Measurements from ENCODE around the gene ZNF248. TPM values are rescaled to one million over a fixed set of nuclear protein-coding genes. Genes with fewer than 3 reads are reported as not detected.

Gene ZNF248
- total and polyA plus RNA-seq, 2 donors (not counting 1 experiment from before 2014, with no cell fraction given) = 6.9 to 10.9 TPM

DNA sequence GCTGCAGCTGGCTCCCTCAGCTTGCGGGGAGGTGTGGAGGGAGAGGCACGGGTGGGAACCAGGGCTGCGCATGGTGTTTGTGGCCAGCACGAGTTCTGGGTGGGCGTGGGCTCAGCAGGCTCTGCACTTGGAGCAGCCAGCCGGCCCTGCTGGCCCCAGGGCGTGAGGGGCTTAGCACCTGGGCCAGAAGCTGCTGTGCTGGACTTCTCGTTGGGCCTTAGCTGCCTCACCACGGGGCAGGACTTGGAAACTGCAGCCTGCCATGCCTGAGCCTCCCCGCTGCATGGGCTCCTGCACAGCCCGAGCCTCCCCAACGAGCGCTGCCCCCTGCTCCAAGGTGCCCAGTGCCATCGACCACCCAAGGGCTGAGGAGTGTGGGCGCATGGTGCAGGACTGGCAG, 120.1 kb downstream of the ZNF248 start:
- Histone ChIP-seq H3K4me1 (ENCODE audit: control insufficient read depth, extremely low read depth, insufficient read depth, low read length) (peaks cover 2% of the 10 kb centered on the region), H3K27me3 (ENCODE audit: control insufficient read depth, insufficient read depth, low read length) (no peaks in the 10 kb centered on the region), H3K4me2 (ENCODE audit: extremely low read depth, insufficient read depth, low read length) (no peak overlapping the region), H2AFZ (ENCODE audit: low read length) (no peak overlapping the region), H3K9ac (ENCODE audit: insufficient read depth, low read length) (no peak overlapping the region), H3K4me3 (replicated peaks in 1 of 4; ENCODE audit: control extremely low read depth in 1 of 4, insufficient read depth in 1 of 4, low read depth in 3 of 4, low read length in 4 of 4) (no peak overlapping the region), H3K9me3 (ENCODE audit: control insufficient read depth, insufficient read depth, low read depth, low read length) (no peaks in the 10 kb centered on the region), H3K27ac (ENCODE audit: insufficient read depth, low read length) (no peak overlapping the region), H4K20me1 (ENCODE audit: control insufficient read depth, extremely low read depth, insufficient read depth, low read length) (no peaks in the 10 kb centered on the region), H3K36me3 (ENCODE audit: control insufficient read depth, insufficient read depth, low read length) (no peaks in the 10 kb centered on the region), H3K79me2 (ENCODE audit: control insufficient read depth, insufficient read depth, low read length) (no peaks in the 10 kb centered on the region)
- no peak for TF ChIP-seq EZH2 (IDR thresholded peaks at IDR 0.05; ENCODE audit: low read length, missing control alignments)
- TF ChIP-seq, protein P1, sequence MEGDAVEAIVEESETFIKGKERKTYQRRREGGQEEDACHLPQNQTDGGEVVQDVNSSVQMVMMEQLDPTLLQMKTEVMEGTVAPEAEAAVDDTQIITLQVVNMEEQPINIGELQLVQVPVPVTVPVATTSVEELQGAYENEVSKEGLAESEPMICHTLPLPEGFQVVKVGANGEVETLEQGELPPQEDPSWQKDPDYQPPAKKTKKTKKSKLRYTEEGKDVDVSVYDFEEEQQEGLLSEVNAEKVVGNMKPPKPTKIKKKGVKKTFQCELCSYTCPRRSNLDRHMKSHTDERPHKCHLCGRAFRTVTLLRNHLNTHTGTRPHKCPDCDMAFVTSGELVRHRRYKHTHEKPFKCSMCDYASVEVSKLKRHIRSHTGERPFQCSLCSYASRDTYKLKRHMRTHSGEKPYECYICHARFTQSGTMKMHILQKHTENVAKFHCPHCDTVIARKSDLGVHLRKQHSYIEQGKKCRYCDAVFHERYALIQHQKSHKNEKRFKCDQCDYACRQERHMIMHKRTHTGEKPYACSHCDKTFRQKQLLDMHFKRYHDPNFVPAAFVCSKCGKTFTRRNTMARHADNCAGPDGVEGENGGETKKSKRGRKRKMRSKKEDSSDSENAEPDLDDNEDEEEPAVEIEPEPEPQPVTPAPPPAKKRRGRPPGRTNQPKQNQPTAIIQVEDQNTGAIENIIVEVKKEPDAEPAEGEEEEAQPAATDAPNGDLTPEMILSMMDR (conservative IDR thresholded peaks at IDR 0.05 in 1 of 2, IDR thresholded peaks at IDR 0.05 in 1 of 2; ENCODE audit: low read depth in 1 of 2, low read length in 2 of 2) = no peak
- DNase-seq (ENCODE audit: low read depth in 2 of 2) = no peak

DNA sequence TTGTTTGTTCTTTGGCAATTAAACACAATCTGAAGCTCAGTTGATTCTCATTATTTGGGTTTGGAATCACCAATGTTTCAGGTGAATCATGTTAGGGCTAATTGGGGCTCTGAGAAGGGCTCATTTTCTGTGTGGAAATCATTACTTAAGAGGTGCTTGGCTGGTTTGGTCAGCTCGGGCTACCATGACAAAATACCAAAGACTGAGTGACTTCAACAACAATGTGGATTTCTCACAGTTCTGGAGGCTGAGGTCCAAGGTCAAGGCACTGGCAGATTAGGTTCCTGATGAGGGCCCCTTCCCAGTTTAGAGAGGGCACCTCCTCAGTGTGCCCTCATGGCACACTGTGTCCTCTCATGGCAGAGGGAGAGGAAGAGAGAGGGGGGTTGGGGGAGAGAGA, 121.3 kb downstream of the ZNF248 start:
- H3K9ac ChIP-seq (ENCODE audit: insufficient read depth, low read length) = no peak overlapping the region
- no peaks in the 10 kb centered on the region for H3K79me2 ChIP-seq (ENCODE audit: control insufficient read depth, insufficient read depth, low read length)
- no peak overlapping the region for H3K27ac ChIP-seq (ENCODE audit: insufficient read depth, low read length)
- TF ChIP-seq EZH2 (IDR thresholded peaks at IDR 0.05; ENCODE audit: low read length, missing control alignments) = no peak
- TF ChIP-seq, protein P1 (conservative IDR thresholded peaks at IDR 0.05 in 1 of 2, IDR thresholded peaks at IDR 0.05 in 1 of 2; ENCODE audit: low read depth in 1 of 2, low read length in 2 of 2) = no peak
- no peak overlapping the region for H2AFZ ChIP-seq (ENCODE audit: low read length)
- H3K4me1 ChIP-seq (ENCODE audit: control insufficient read depth, extremely low read depth, insufficient read depth, low read length) = peaks cover 2% of the 10 kb centered on the region
- no peaks in the 10 kb centered on the region for H3K27me3 ChIP-seq (ENCODE audit: control insufficient read depth, insufficient read depth, low read length)
- no peaks in the 10 kb centered on the region for H4K20me1 ChIP-seq (ENCODE audit: control insufficient read depth, extremely low read depth, insufficient read depth, low read length)
- no peak for DNase-seq (ENCODE audit: low read depth in 2 of 2)
- no peaks in the 10 kb centered on the region for H3K36me3 ChIP-seq (ENCODE audit: control insufficient read depth, insufficient read depth, low read length)
- H3K9me3 ChIP-seq (ENCODE audit: control insufficient read depth, insufficient read depth, low read depth, low read length) = no peaks in the 10 kb centered on the region
- no peak overlapping the region for H3K4me2 ChIP-seq (ENCODE audit: extremely low read depth, insufficient read depth, low read length)
- H3K4me3 ChIP-seq (replicated peaks in 1 of 4; ENCODE audit: control extremely low read depth in 1 of 4, insufficient read depth in 1 of 4, low read depth in 3 of 4, low read length in 4 of 4) = no peak overlapping the region

DNA sequence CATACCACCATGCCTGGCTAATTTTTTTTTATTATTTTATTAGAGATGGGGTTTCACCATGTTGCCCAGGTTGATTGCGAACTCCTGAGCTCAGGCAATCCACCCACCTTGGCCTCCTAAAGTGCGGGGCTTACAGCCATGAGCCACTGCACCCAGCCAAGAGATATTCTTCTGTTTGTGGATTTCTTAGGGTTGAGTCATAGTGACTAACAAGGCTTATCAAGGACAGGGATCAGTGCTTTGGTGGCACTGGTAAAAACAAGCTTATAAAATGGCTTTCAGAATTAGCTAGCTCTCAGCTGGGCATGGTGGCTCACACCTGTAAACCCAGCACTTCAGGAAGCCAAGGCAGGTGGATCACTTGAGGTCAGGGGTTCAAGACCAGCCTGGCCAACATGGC, 122.4 kb downstream of the ZNF248 start:
- Histone ChIP-seq H3K36me3 (ENCODE audit: control insufficient read depth, insufficient read depth, low read length) (no peaks in the 10 kb centered on the region), H3K79me2 (ENCODE audit: control insufficient read depth, insufficient read depth, low read length) (no peaks in the 10 kb centered on the region), H3K9ac (ENCODE audit: insufficient read depth, low read length) (no peak overlapping the region), H3K9me3 (ENCODE audit: control insufficient read depth, insufficient read depth, low read depth, low read length) (no peaks in the 10 kb centered on the region), H3K4me3 (replicated peaks in 1 of 4; ENCODE audit: control extremely low read depth in 1 of 4, insufficient read depth in 1 of 4, low read depth in 3 of 4, low read length in 4 of 4) (no peak overlapping the region), H3K27ac (ENCODE audit: insufficient read depth, low read length) (no peak overlapping the region), H3K4me2 (ENCODE audit: extremely low read depth, insufficient read depth, low read length) (no peak overlapping the region), H3K27me3 (ENCODE audit: control insufficient read depth, insufficient read depth, low read length) (no peaks in the 10 kb centered on the region), H4K20me1 (ENCODE audit: control insufficient read depth, extremely low read depth, insufficient read depth, low read length) (no peaks in the 10 kb centered on the region), H3K4me1 (ENCODE audit: control insufficient read depth, extremely low read depth, insufficient read depth, low read length) (peaks cover 2% of the 10 kb centered on the region), H2AFZ (ENCODE audit: low read length) (no peak overlapping the region)
- peak in 1 of 2 donors; percentile 2 for DNase-seq (ENCODE audit: low read depth in 2 of 2)
- no peak for TF ChIP-seq EZH2 (IDR thresholded peaks at IDR 0.05; ENCODE audit: low read length, missing control alignments)
- TF ChIP-seq, protein P1 (conservative IDR thresholded peaks at IDR 0.05 in 1 of 2, IDR thresholded peaks at IDR 0.05 in 1 of 2; ENCODE audit: low read depth in 1 of 2, low read length in 2 of 2) = no peak

Other genes with a start within 250 kb of the ZNF248 start
- 14.6 and 18.5 TPM in 2 replicates for gene ZNF25, start 119.0 kb upstream of the ZNF248 start, total RNA-seq
- 6.0 and 12.0 TPM in 2 replicates for gene ZNF25, start 119.0 kb upstream of the ZNF248 start, polyA plus RNA-seq
- 11.6 and 11.8 TPM in 2 replicates for gene ZNF33A, start 153.1 kb upstream of the ZNF248 start, total RNA-seq
- gene ZNF33A, start 153.1 kb upstream of the ZNF248 start, polyA plus RNA-seq = 6.1 and 12.0 TPM in 2 replicates
- gene ZNF37A, start 236.7 kb upstream of the ZNF248 start, total RNA-seq = 17.7 and 20.3 TPM in 2 replicates
- gene ZNF37A, start 236.7 kb upstream of the ZNF248 start, polyA plus RNA-seq = 7.1 and 9.7 TPM in 2 replicates